ENCODE measurements around the gene RNU7-1.
"Not testable (repeated sequence)": the region's sequence is repeated elsewhere in the genome, so short reads cannot be mapped to it uniquely, and the experiment has no call there.

Gene RNU7-1

GRCh38 chr12:6943722-6944380 lies at the start of gene RNU7-1, which contains the start of gene C12orf57:
TSS of gene RNU7-1 (plus strand) at chr12:6943816.
TSS of gene C12orf57 (plus strand) at chr12:6944022. CDS start at chr12:6944122, 100 bp downstream.
- peak; percentile 76 for DNase-seq

- no peak for DNase-seq
These were observed 49.3 kb upstream of the RNU7-1 start for GRCh38 chr12:6894321-6894720.

DNA sequence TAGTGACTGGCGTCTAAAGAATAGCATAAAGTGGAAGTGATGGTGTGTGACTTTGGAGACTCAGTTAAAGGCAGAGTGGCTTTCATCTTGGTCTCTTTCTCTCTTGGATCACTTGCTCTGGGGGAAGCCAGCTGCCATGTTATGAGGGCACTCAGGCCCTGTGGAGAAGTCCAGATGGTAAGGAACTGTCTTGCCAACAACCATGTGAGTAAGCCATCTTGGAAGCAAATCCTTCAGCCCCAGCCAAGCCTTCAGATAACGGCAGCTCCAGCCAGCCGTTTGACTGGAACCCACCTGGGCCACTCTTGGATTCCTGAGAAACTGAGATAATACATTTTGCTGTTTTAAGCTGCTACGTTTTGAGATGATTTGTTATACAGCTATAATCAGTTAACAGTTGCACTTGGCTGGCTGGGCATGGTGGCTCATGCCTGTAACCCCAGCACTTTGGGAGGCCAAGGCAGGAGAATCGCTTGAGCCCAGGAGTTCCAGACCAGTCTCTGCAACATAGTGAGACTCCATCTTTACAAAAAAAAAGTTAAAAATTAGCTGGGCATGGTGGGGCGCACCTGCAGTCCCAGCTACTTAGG lies 46.7 kb upstream of the RNU7-1 start:
- DNase-seq = no peak

- no peak for DNase-seq
These were observed 44.2 kb upstream of the RNU7-1 start for GRCh38 chr12:6899427-6899826.

GRCh38 chr12:6899837-6900519 lies 43.6 kb upstream of the RNU7-1 start:
- DNase-seq = no peak

GRCh38 chr12:6902448-6902847 lies 41.2 kb upstream of the RNU7-1 start:
- DNase-seq = no peak

DNA sequence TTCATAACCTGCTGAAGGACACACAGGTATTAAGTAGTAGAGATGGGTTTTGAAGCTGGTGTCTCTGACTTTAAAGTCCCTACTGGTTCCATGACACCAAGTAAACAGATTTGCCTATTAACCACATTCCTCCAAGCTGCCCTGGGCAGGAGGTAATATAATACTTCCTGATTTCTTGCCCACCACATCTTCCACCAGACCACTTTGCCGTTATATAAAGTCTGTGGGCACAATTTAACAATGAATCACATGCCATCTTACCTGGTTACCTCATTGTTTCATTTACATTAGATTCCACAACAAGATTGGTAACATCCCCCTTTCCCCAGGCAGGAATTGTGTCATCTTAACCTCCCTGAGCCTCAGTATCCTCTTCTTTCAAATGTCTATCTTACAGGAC lies 39.9 kb upstream of the RNU7-1 start:
- DNase-seq = no peak

DNA sequence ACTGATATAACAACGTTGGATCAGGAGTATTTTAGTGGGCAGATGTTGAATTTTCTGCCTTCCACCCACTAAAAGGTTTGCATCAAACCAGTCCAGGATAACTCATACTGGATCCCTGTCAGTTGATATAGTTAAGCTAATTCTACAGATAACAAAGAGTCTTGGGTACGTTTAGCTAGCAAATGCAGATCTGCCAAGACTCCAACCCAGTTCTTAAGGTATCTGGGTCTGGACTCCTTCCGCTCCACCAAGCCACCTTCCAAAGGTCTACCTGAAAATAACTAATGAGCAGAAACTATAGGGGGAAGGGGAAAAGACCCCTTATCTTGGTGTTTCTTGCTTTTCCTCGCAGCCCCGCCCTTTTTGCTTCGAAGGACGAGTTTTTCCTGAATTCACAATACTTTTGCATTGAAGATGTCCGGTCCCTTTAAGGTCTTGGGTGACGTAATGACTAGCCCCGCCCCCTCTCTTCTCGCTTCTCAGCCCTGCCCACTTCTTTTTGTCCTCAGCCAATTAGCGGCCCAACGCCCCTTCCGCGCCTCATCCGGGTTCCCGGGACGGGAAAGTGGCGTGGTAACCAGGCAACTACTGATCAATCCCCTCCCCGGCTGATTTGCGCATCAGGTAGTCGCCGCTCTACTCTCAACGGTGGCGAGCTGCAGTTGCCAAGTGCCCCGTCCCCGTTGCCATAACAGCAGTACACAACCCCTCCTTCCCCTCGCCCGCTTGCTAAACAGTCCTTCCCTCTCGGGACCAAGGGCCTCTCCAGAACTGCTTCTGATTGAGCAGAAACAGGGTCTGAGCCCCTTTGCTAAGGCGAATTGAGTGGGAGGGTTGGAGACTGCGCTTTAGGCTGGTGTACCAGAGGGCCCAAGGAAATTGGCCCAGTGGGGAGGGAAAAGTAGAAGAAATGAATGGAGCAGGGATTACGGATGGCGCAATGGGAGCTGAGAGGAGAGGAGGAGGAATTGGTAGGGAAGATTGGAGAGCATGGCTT lies 39.0 kb upstream of the RNU7-1 start, which contains the start of gene LRRC23:
Gene LRRC23, plus strand, starts transcription at position 543 of the 997 bp plus-strand sequence. CDS start 812 bp downstream, outside the sequence.
- peak; percentile 97 for DNase-seq

DNA sequence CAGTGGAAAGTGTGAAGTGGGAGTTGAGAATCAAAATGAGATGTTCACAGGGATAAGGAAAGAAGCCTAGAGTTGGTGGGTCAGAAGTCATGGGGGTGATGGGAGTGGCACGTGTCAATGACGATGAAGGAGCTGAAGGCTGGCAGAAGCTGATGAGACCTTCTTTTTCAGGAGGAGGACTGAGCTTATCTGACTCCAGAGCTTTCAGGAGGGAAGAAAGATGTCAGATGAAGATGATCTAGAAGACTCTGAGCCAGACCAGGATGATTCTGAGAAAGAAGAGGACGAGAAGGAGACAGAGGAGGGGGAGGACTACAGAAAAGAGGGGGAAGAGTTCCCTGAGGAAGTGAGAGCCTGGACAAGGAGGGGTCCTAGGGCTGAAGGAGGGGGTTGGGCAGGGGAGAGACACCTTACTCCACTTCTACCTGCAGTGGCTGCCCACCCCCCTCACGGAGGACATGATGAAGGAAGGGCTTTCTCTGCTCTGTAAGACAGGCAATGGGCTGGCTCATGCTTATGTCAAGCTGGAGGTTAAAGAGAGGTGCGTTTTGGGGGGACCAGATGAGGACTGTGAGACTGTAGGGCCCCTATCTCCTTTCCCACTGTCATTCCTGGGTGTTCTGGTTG lies 38.1 kb upstream of the RNU7-1 start:
- no peak for DNase-seq

DNA sequence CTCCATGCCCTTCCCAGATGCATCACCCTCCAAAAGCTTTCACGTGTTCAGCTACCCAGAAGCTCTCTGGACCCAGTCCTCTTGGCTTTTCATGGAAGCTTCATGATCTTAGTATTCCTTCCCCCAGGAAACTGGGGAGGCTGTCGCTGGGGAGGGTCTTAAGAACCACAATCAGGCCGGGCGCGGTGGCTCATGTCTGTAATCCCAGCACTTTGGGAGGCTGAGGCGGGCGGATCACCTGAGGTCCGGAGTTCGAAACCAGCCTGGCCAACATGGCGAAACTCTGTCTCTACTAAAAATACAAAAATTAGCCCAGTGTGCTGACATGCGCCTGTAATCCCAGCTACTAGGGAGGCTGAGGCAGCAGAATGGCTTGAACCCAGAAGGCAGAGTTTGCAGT lies 35.5 kb upstream of the RNU7-1 start:
- not testable (repeated sequence) for DNase-seq

DNA sequence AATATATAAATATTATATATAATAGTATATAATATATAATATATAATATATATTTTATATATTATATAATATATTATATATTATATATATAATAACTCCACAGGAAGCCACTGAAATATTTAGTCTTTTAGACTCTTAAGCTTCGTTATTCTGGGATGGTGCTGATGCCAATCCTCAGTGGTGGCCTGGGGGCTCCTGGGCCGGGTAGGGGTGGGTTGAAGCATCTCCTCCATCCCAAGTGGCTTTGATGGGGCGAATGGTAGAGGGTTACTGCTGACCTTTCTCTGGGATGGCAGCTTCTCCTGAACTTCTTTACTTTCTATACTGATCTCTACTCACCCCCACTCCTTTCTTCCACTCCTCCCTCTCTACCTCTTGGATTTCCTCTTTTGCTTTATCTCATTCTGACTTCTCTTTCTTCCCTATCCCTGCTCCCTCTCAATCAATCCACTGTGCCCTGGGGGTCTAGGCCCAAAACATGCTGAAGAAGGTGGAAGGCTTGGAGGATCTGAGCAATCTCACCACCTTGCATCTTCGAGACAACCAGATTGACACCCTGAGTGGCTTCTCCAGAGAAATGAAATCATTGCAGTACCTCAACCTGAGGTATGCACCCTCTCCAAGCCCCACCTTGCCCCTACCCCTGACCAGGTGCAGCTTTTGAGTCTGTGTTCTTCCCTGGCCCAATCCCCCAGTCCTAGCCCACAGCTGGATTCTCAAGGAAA lies 34.0 kb upstream of the RNU7-1 start:
- DNase-seq = no peak

DNA sequence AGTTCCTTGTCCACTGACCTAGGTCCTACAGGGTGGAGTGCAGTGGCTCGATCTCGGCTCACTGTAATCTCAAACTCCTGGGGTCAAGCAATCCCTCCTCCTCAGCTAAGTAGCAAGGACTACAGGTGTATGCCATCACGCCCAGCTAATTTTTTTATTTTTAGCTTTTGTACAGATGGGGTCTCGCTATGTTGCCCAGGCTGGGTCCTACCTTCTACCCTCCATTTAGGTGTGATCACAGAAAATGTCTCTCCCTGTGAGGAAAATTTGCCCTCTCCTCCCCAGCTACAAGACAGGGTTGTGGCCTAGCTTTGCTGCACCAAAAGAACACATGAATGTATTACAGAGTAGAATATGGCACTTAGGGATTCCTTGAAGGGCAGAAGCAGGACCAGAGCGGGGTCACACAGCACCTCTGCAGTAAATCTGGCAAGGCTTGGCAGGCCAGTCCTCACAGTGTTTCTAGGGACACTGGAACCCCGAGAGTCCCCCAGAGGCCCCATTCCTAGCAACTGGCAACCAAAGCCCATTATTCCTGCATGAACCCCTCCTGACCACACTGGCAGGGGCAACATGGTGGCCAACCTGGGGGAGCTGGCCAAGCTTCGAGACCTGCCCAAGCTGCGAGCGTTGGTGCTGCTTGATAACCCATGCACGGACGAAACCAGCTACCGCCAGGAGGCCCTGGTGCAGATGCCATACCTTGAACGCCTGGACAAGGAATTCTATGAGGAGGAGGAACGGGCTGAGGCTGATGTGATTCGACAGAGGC lies 31.3 kb upstream of the RNU7-1 start:
- DNase-seq = no peak

GRCh38 chr12:6914246-6914946 lies 29.2 kb upstream of the RNU7-1 start, which contains the start of gene ENO2:
TSS of gene ENO2 (plus strand) at chr12:6914580. CDS start at chr12:6915833, 1,253 bp downstream.
- peak; percentile 88 for DNase-seq

DNA sequence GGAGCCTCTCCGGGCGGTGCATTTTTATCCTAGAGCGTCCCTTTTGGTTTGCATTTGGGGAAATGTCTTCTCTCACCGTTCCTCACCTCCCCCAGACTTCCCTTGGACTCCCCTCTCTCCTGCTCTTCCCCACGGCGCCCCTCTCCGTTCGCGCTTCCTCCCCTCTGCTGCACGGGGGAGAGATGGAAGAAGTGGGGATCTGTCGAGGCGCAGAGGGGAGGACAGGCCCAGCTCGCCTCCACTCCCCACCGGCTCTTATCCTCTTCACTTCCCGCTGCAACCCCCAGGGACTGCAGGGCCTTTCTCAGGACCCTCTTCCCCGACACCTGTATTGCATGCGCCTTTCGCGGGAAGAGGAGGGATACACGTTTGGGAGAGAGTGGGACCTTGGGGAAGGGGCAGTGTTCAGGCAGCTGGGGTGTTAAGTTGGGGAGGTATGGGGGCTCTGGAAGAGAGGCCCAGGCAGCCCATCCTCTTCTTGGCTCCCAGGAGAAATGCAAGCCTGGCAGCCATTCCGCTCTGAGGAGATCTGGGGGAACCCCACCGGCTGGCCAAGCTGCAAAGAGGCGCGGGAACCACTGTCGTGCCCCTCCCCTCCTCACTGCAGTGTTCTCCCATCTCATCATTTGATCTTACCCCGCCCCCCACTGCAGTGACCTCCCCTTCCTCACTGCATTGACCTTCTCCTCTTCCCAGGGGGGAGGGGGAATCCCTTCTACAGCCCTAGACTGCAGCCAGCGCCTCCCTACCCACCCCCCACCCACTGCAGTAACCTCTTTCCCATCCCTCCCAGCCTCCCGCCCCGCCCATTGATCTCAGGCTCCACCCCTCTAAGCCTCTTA lies 28.4 kb upstream of the RNU7-1 start:
- DNase-seq = no peak

DNA sequence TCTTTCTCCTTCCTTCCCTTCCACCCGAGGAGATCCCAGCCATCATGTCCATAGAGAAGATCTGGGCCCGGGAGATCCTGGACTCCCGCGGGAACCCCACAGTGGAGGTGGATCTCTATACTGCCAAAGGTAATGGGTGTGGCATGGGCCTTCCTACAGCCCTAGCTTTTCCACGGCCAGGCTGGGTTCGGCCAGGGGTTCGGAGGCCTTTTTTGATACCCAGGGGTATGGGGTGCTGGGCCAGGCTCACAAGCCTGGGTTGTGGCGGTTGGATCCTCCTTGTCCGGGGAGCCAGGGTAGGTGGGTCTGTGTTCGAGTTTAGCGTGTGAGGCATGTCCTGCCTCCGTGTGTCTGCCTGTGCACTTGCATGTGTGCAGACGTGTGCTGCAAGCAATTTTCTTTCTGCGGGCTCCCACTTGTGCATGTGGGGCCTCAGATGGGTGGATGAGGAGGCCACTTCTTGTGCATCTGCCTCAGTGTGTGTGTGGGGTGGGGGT lies 27.8 kb upstream of the RNU7-1 start:
- DNase-seq = no peak

- DNase-seq = no peak
These were observed 27.0 kb upstream of the RNU7-1 start for GRCh38 chr12:6916426-6917200.

GRCh38 chr12:6917491-6918231 lies 26.0 kb upstream of the RNU7-1 start:
- DNase-seq = no peak
